Upper lobe of right lung (tissue), 1 donor: Measurements from ENCODE around the gene CORO2A. TPM values are rescaled to one million over a fixed set of nuclear protein-coding genes. Genes with fewer than 3 reads are reported as not detected.
A peak's percentile ranks its signal among the peaks of the same experiment; 100 is the strongest.

Experiments
- ATAC-seq: fragments of 200-7000 bp; cut with Tn5 transposase; one replicate; pipeline ENCODE4 v1.9.1; 2020; ENCODE audit warnings: mild to moderate bottlenecking, moderate library complexity
- DNase-seq: peaks from one replicate; pipeline ENCODE4 v3.0.0-alpha.2; 2020
- H3K27ac ChIP-seq: fragments of 200-600 bp; one replicate; pipeline ENCODE4 v1.8.0; 2022
- H3K27me3 ChIP-seq: fragments of 200-600 bp; one replicate; pipeline ENCODE4 v1.8.0; 2022; ENCODE audit warnings: mild to moderate bottlenecking
- H3K36me3 ChIP-seq: fragments of 200-600 bp; one replicate; pipeline ENCODE4 v1.8.0; 2022
- H3K4me1 ChIP-seq: fragments of 200-600 bp; one replicate; pipeline ENCODE4 v1.8.0; 2022
- H3K4me3 ChIP-seq: fragments of 200-600 bp; one replicate; pipeline ENCODE4 v1.8.0; 2022; ENCODE audit warnings: mild to moderate bottlenecking
- H3K9me3 ChIP-seq: fragments of 200-600 bp; one replicate; pipeline ENCODE4 v1.8.0; 2022
- intact Hi-C: fragments of 100-400 bp; cut with DNase I; formaldehyde crosslinking; loops from one replicate; pipeline ENCODE4 v1.11.0; 2022
- total RNA-seq: library from RNA; stranded (reverse); fragmentation: NEBNext Ultra II Directional; extraction: Animal tissue kit (Norgen Biotek cat#: 25700); gene quantifications from one replicate; pipeline ENCODE4 v1.2.1, GENCODE V29; 2021
- TF ChIP-seq, protein P1 (sequence below): fragments of 200-600 bp; IDR thresholded peaks from one replicate; pipeline ENCODE4 v1.8.0; 2022; ENCODE audit warnings: antibody characterized with exemption
- donor health status: DM: no; HTN: yes; CAD: no; lungs with severe emphysema.

CORO2A gene
- total RNA-seq, 1 donor from 2014 or later = 20.0 TPM

- Histone ChIP-seq H3K4me1 (peaks cover 4% of the 10 kb centered on the region), H3K27ac (no peak overlapping the region), H3K9me3 (no peaks in the 10 kb centered on the region), H3K36me3 (peaks cover 55% of the 10 kb centered on the region), H3K4me3 (no peak overlapping the region), H3K27me3 (no peaks in the 10 kb centered on the region)
- ATAC-seq = no peak
- DNase-seq = no peak
- TF ChIP-seq, protein P1, sequence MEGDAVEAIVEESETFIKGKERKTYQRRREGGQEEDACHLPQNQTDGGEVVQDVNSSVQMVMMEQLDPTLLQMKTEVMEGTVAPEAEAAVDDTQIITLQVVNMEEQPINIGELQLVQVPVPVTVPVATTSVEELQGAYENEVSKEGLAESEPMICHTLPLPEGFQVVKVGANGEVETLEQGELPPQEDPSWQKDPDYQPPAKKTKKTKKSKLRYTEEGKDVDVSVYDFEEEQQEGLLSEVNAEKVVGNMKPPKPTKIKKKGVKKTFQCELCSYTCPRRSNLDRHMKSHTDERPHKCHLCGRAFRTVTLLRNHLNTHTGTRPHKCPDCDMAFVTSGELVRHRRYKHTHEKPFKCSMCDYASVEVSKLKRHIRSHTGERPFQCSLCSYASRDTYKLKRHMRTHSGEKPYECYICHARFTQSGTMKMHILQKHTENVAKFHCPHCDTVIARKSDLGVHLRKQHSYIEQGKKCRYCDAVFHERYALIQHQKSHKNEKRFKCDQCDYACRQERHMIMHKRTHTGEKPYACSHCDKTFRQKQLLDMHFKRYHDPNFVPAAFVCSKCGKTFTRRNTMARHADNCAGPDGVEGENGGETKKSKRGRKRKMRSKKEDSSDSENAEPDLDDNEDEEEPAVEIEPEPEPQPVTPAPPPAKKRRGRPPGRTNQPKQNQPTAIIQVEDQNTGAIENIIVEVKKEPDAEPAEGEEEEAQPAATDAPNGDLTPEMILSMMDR = no peak
- intact Hi-C loops = no loop called here
Measured at GRCh38 chr9:98201102-98201501, 8.7 kb upstream of the CORO2A start.

DNA sequence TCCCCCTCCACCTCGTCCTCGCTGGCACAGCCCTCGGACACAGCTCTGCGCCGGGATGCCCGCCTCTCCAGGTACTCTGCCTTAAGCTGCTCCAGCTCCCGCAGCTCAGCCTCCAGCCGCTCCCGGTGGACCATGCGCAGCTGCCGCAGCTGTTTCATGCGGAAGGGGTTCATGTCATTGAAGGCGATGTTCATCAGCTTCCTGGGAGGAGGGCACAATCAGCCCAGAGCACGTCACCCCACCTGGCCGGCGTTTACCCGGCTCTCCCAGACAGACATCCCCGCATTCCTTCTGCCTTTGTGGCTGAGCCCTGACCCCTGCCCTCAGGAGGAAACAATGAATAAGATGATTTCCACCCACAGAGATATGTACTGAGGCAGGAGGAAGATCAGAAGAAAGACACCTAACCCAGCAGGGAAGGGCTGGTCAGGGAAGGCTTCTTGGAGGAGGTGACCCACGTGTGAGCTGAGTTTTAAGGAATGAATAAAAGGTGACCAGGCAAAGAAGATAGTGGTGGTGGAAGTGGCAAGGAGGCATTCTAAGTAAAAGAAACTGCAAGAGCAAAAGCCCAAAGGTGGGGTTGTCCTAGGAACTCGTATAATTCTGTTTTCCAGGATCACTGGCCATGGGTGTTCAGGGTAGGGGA lies 7.1 kb upstream of the CORO2A start:
- ATAC-seq (no peak), DNase-seq (no peak)
- Histone ChIP-seq H3K4me3 (no peak overlapping the region), H3K36me3 (peaks cover 55% of the 10 kb centered on the region), H3K4me1 (no peaks in the 10 kb centered on the region), H3K9me3 (no peaks in the 10 kb centered on the region), H3K27ac (no peak overlapping the region), H3K27me3 (no peaks in the 10 kb centered on the region)
- TF ChIP-seq, protein P1 = no peak
- intact Hi-C loops = no loop called here

DNA sequence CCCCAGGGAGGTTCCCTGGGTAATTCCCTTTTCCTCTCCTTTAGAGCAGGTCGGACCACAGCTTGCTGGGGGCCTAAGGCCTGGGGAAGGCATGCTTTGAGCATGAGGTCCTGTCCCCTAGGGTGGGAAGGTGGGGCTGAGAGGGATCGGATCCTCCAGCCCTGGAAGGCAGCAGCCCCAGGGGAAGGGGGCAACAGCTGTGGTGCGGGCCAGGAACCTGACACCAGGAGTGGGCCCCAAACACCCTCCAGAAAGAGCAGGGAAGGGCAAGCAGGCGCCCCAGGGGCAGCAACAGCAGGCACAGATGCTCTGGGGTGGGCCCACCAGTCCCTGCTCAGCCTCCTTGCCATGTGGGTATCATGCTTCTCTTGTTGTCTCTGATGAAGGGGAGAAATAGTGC lies 3.2 kb upstream of the CORO2A start:
- no peak for ATAC-seq
- peaks cover 29% of the 10 kb centered on the region for H3K36me3 ChIP-seq
- TF ChIP-seq, protein P1 = no peak
- no peak for DNase-seq
- intact Hi-C loops = no loop called here
- no peak overlapping the region for H3K27ac ChIP-seq
- no peaks in the 10 kb centered on the region for H3K27me3 ChIP-seq
- no peaks in the 10 kb centered on the region for H3K9me3 ChIP-seq
- peaks cover 8% of the 10 kb centered on the region for H3K4me1 ChIP-seq
- no peak overlapping the region for H3K4me3 ChIP-seq

GRCh38 chr9:98193336-98193944 lies 1.0 kb upstream of the CORO2A start:
- peak overlapping the region; percentile 77 for H3K27ac ChIP-seq
- peak overlapping the region; percentile 71 for H3K4me3 ChIP-seq
- H3K27me3 ChIP-seq = no peaks in the 10 kb centered on the region
- H3K36me3 ChIP-seq = peaks cover 9% of the 10 kb centered on the region
- TF ChIP-seq, protein P1 = no peak
- peaks cover 8% of the 10 kb centered on the region for H3K4me1 ChIP-seq
- DNase-seq (no peak), ATAC-seq (peak; percentile 6)
- intact Hi-C loops = no loop called here
- no peaks in the 10 kb centered on the region for H3K9me3 ChIP-seq

DNA sequence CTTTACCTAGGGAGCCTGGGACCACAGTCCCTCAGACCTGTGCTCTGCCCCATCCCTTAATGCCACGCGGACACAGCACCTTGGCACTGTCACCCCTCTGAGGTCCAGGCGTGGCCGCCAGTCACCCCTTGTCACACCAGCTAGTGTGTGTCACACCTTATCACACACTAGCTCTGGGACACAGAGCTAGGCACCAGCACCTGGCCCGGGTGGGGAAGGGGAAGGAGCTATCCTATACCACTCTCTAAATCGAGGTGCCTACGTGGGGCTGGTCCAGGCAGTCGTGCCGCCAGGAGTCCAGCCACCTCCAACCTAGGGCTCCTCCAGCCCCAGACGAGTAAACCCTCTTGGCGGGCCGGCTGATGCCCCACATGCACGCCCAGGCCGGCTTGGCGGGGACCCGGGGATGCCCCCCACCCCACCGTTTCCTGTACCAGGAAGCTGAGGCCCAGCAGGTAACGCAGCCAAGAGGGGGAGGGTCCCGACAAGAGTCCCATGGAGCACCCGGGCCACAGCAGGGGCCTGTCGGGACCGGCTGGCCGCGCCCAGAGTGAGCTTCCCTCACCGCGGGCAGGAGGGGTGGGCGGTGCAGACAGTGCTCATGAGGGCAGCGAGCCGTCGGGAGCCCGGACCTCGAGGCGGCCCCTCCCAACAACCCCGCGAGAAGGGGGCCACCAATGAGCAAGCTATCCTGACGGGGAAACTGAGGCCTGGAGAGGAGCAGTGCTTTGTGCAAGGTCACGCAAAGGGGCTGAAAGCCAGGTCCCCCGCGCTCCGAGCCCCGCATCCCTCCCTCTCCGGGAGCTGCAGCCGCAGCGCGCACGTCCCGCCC lies 550 bp downstream of the CORO2A start:
- intact Hi-C loops = no loop called here
- ATAC-seq (peak; percentile 66), DNase-seq (peak; percentile 86)

More for the DNA sequence above, 550 bp downstream of the CORO2A start:
- H3K27ac ChIP-seq = peak overlapping the region; percentile 71
- H3K4me3 ChIP-seq = peak overlapping the region; percentile 71
- no peaks in the 10 kb centered on the region for H3K27me3 ChIP-seq
- TF ChIP-seq, protein P1 = no peak
- peaks cover 8% of the 10 kb centered on the region for H3K4me1 ChIP-seq
- no peaks in the 10 kb centered on the region for H3K36me3 ChIP-seq
- H3K9me3 ChIP-seq = no peaks in the 10 kb centered on the region
